Stomach smooth muscle (tissue), 2 donors: ENCODE measurements around the gene SEMA4G.
"Not testable (repeated sequence)": the region's sequence is repeated elsewhere in the genome, so short reads cannot be mapped to it uniquely, and the experiment has no call there.

Experiments
- H3K27ac ChIP-seq: one replicate; pipeline ENCODE4 v1.7.0; 2013; ENCODE audit warnings: mild to moderate bottlenecking, low read length, inconsistent platforms
- H3K27me3 ChIP-seq, 2 donors: one replicate each; pipeline ENCODE4 v1.7.0; 2013; ENCODE audit warnings: low read length in 2 of 2; ENCODE audit not compliant: insufficient read depth in 2 of 2, control insufficient read depth in 1 of 2
- H3K36me3 ChIP-seq, 2 donors: one replicate each; pipeline ENCODE4 v1.7.0; 2013; ENCODE audit warnings: low read length in 2 of 2; ENCODE audit not compliant: control insufficient read depth in 2 of 2, insufficient read depth in 2 of 2
- H3K4me1 ChIP-seq: one replicate; pipeline ENCODE4 v1.7.0; 2013; ENCODE audit warnings: low read length; ENCODE audit not compliant: control insufficient read depth, insufficient read depth
- H3K4me3 ChIP-seq, 2 donors: one replicate each; pipeline ENCODE4 v1.7.0; 2013; ENCODE audit warnings: low read length in 2 of 2
- H3K9ac ChIP-seq, 2 donors: one replicate each; pipeline ENCODE4 v1.7.0; 2013; ENCODE audit warnings: low read length in 2 of 2, mild to moderate bottlenecking in 1 of 2
- H3K9me3 ChIP-seq, 2 donors: one replicate each; pipeline ENCODE4 v1.7.0; 2013; ENCODE audit warnings: low read length in 2 of 2; ENCODE audit not compliant: control insufficient read depth in 2 of 2
- donor health status: healthy.
- donor health status: Pancreatic carcinoma.

Gene SEMA4G

GRCh38 chr10:100970076-100970913 is 991 bp downstream of the SEMA4G start:
- Histone ChIP-seq H3K27ac (no peak overlapping the region), H3K4me3 (peak overlapping the region; percentile 50 to 76), H3K9me3 (no peaks in the 10 kb centered on the region), H3K36me3 (peaks cover 0 to 14% of the 10 kb centered on the region in 2 donors), H3K4me1 (peaks cover 13% of the 10 kb centered on the region), H3K27me3 (no peaks in the 10 kb centered on the region), H3K9ac (peak overlapping the region; percentile 35 to 64)

GRCh38 chr10:100970914-100971811 is 1.9 kb downstream of the SEMA4G start:
- Histone ChIP-seq H3K9me3 (no peaks in the 10 kb centered on the region), H3K27ac (no peak overlapping the region), H3K36me3 (peaks cover 0 to 12% of the 10 kb centered on the region in 2 donors), H3K9ac (no peak overlapping the region), H3K27me3 (no peaks in the 10 kb centered on the region), H3K4me1 (peaks cover 13% of the 10 kb centered on the region), H3K4me3 (no peak overlapping the region)

GRCh38 chr10:100972115-100972903 is 3.0 kb downstream of the SEMA4G start:
- Histone ChIP-seq H3K36me3 (peaks cover 0 to 9% of the 10 kb centered on the region in 2 donors), H3K9ac (no peak overlapping the region), H3K4me3 (no peak overlapping the region), H3K27ac (no peak overlapping the region), H3K9me3 (no peaks in the 10 kb centered on the region), H3K27me3 (no peaks in the 10 kb centered on the region), H3K4me1 (peaks cover 13% of the 10 kb centered on the region)

- H3K4me3 ChIP-seq = no peak overlapping the region
- H3K36me3 ChIP-seq = peaks cover 0 to 9% of the 10 kb centered on the region in 2 donors
- no peaks in the 10 kb centered on the region for H3K27me3 ChIP-seq
- no peak overlapping the region for H3K27ac ChIP-seq
- H3K4me1 ChIP-seq = peaks cover 13% of the 10 kb centered on the region
- no peak overlapping the region for H3K9ac ChIP-seq
- H3K9me3 ChIP-seq = no peaks in the 10 kb centered on the region
Measured at GRCh38 chr10:100972904-100973535, 3.7 kb downstream of the SEMA4G start.

- H3K36me3 ChIP-seq = peaks cover 7 to 27% of the 10 kb centered on the region in 2 donors
- not testable (repeated sequence) for H3K4me3 ChIP-seq, H3K9me3 ChIP-seq, H3K4me1 ChIP-seq, H3K27ac ChIP-seq, H3K9ac ChIP-seq, H3K27me3 ChIP-seq
Measured at GRCh38 chr10:100975397-100975796, 6.1 kb downstream of the SEMA4G start.

GRCh38 chr10:100976906-100977305 is 7.6 kb downstream of the SEMA4G start:
- Histone ChIP-seq H3K27ac (no peak overlapping the region), H3K4me1 (no peaks in the 10 kb centered on the region), H3K9ac (no peak overlapping the region), H3K36me3 (peaks cover 18 to 35% of the 10 kb centered on the region in 2 donors), H3K9me3 (no peaks in the 10 kb centered on the region), H3K4me3 (no peak overlapping the region), H3K27me3 (no peaks in the 10 kb centered on the region)

- H3K9ac ChIP-seq = no peak overlapping the region
- no peak overlapping the region for H3K4me3 ChIP-seq
- peaks cover 18 to 39% of the 10 kb centered on the region in 2 donors for H3K36me3 ChIP-seq
- H3K27me3 ChIP-seq = no peaks in the 10 kb centered on the region
- H3K9me3 ChIP-seq = no peaks in the 10 kb centered on the region
- no peak overlapping the region for H3K27ac ChIP-seq
- no peaks in the 10 kb centered on the region for H3K4me1 ChIP-seq
Measured at GRCh38 chr10:100977436-100977835, 8.1 kb downstream of the SEMA4G start.

GRCh38 chr10:100978121-100978900 is 9.0 kb downstream of the SEMA4G start:
- H3K27ac ChIP-seq = no peak overlapping the region
- peaks cover 22 to 46% of the 10 kb centered on the region in 2 donors for H3K36me3 ChIP-seq
- H3K27me3 ChIP-seq = no peaks in the 10 kb centered on the region
- no peak overlapping the region for H3K4me3 ChIP-seq
- H3K4me1 ChIP-seq = no peaks in the 10 kb centered on the region
- no peaks in the 10 kb centered on the region for H3K9me3 ChIP-seq
- H3K9ac ChIP-seq = no peak overlapping the region

GRCh38 chr10:100978901-100979195 is 9.5 kb downstream of the SEMA4G start:
- no peaks in the 10 kb centered on the region for H3K9me3 ChIP-seq
- no peaks in the 10 kb centered on the region for H3K27me3 ChIP-seq
- H3K4me3 ChIP-seq = no peak overlapping the region
- H3K4me1 ChIP-seq = no peaks in the 10 kb centered on the region
- no peak overlapping the region for H3K27ac ChIP-seq
- H3K9ac ChIP-seq = no peak overlapping the region
- H3K36me3 ChIP-seq = peaks cover 22 to 46% of the 10 kb centered on the region in 2 donors
